IMR-90 (cell line): ENCODE results near the gene CYP4F22. TPM values are rescaled to one million over a fixed set of nuclear protein-coding genes. Genes with fewer than 3 reads are reported as not detected.

Source experiments
- ATAC-seq: fragments of 200-7000 bp; cut with Tn5 transposase; 2 replicates; pipeline ENCODE4 v1.9.1; 2020; ENCODE audit warnings: low read depth, mild to moderate bottlenecking, moderate library complexity
- BruUV-seq: library from RNA; stranded (reverse); fragments of 400-500 nt; replicated peaks from 2 replicates; lab custom pipeline; 2021; lab: Mats Ljungman, UMichigan
- CTCF ChIA-PET: fragments of 300-600 bp; formaldehyde crosslinking; extraction: SDS; loops from one replicate; lab custom pipeline; 2021; ENCODE audit warnings: antibody characterized with exemption; lab: Yijun Ruan, JAX
- POLR2A ChIA-PET: fragments of 300-600 bp; sonication (Branson Sonifier 250); formaldehyde crosslinking; loops from one replicate; lab custom pipeline; 2022; ENCODE audit warnings: antibody characterized with exemption; ENCODE audit not compliant: unreplicated experiment; lab: Charles Lee
- DNase-seq: peaks from one replicate; pipeline ENCODE4 v3.0.0; 2013
- H2AFZ ChIP-seq: replicated peaks from 2 replicates; pipeline ENCODE3; 2013; ENCODE audit warnings: low read length, mild to moderate bottlenecking; ENCODE audit not compliant: poor library complexity
- H2AK5ac ChIP-seq: 2 replicates; pipeline ENCODE4 v1.6.1; 2013; ENCODE audit warnings: low read depth, low read length, inconsistent platforms
- H2AK9ac ChIP-seq: replicated peaks from 2 replicates; pipeline ENCODE3; 2013; ENCODE audit warnings: mild to moderate bottlenecking, low read depth, low read length, moderate library complexity; ENCODE audit not compliant: poor library complexity
- H2BK120ac ChIP-seq: 2 replicates; pipeline ENCODE4 v1.6.1; 2013; ENCODE audit warnings: low read depth, low read length, inconsistent platforms
- H2BK15ac ChIP-seq: 3 replicates; pipeline ENCODE4 v1.6.1; 2013; ENCODE audit warnings: low read depth, low read length, inconsistent platforms
- H2BK20ac ChIP-seq: 2 replicates; pipeline ENCODE4 v1.6.1; 2013; ENCODE audit warnings: low read depth, mild to moderate bottlenecking, inconsistent platforms, low read length, moderate library complexity
- H2BK5ac ChIP-seq: 2 replicates; pipeline ENCODE4 v1.6.1; 2013; ENCODE audit warnings: mild to moderate bottlenecking, low read depth, low read length, inconsistent platforms; ENCODE audit not compliant: poor library complexity, severe bottlenecking
- H3K14ac ChIP-seq: replicated peaks from 2 replicates; pipeline ENCODE4 v1.6.1; 2013; ENCODE audit warnings: low read depth, low read length, inconsistent platforms
- H3K18ac ChIP-seq: 2 replicates; pipeline ENCODE4 v1.6.1; 2013; ENCODE audit warnings: low read depth, low read length, control low read depth
- H3K23ac ChIP-seq: 2 replicates; pipeline ENCODE4 v1.6.1; 2013; ENCODE audit warnings: low read depth, low read length, inconsistent platforms
- H3K27ac ChIP-seq: 2 replicates; pipeline ENCODE4 v1.5.1; 2013; ENCODE audit warnings: mild to moderate bottlenecking, control low read depth, low read length; ENCODE audit not compliant: insufficient read depth
- H3K27me3 ChIP-seq: 2 replicates; pipeline ENCODE4 v1.6.1; 2013; ENCODE audit warnings: low read length; ENCODE audit not compliant: control insufficient read depth, insufficient read depth
- H3K36me3 ChIP-seq: 2 replicates; pipeline ENCODE4 v1.6.1; 2013; ENCODE audit warnings: low read length, mixed read lengths; ENCODE audit not compliant: control insufficient read depth, insufficient read depth
- H3K4ac ChIP-seq: 2 replicates; pipeline ENCODE4 v1.6.1; 2013; ENCODE audit warnings: low read depth, low read length, inconsistent platforms
- H3K4me1 ChIP-seq: 2 replicates; pipeline ENCODE4 v1.6.1; 2013; ENCODE audit warnings: low read length, mixed read lengths; ENCODE audit not compliant: control insufficient read depth, insufficient read depth
- H3K4me2 ChIP-seq: 2 replicates; pipeline ENCODE4 v1.6.1; 2013; ENCODE audit warnings: low read depth, mild to moderate bottlenecking, control low read depth, low read length, moderate library complexity
- H3K4me3 ChIP-seq: 2 replicates; pipeline ENCODE4 v1.5.1; 2013; ENCODE audit warnings: low read depth, mild to moderate bottlenecking, control low read depth, low read length, moderate library complexity; ENCODE audit not compliant: insufficient read depth
- H3K56ac ChIP-seq: 2 replicates; pipeline ENCODE4 v1.6.1; 2013; ENCODE audit warnings: low read length, inconsistent platforms; ENCODE audit not compliant: insufficient read depth; ENCODE audit errors: extremely low read depth
- H3K79me1 ChIP-seq, 2 experiments: 2 replicates each; pipeline ENCODE4 v1.6.1; 2013; ENCODE audit warnings: low read length in 2 of 2, inconsistent platforms in 1 of 2, low read depth in 1 of 2
- H3K9ac ChIP-seq: 2 replicates; pipeline ENCODE4 v1.6.1; 2013; ENCODE audit warnings: low read depth, low read length, control low read depth
- H3K9me1 ChIP-seq: 2 replicates; pipeline ENCODE4 v1.6.1; 2013; ENCODE audit warnings: low read length, inconsistent platforms; ENCODE audit not compliant: insufficient read depth
- H3K9me3 ChIP-seq: 2 replicates; pipeline ENCODE4 v1.6.1; 2013; ENCODE audit warnings: low read length; ENCODE audit not compliant: control insufficient read depth, insufficient read depth
- H4K20me1 ChIP-seq: 2 replicates; pipeline ENCODE4 v1.6.1; 2013; ENCODE audit warnings: low read length, inconsistent platforms; ENCODE audit not compliant: insufficient read depth
- H4K5ac ChIP-seq: 2 replicates; pipeline ENCODE4 v1.6.1; 2013; ENCODE audit warnings: mild to moderate bottlenecking, low read depth, low read length, control low read depth
- H4K8ac ChIP-seq, 2 experiments: 2 replicates each; pipeline ENCODE4 v1.6.1; 2013; ENCODE audit warnings: low read depth in 2 of 2, low read length in 2 of 2, control low read depth in 1 of 2, inconsistent platforms in 1 of 2
- H4K91ac ChIP-seq: 2 replicates; pipeline ENCODE4 v1.6.1; 2013; ENCODE audit warnings: low read depth, low read length, inconsistent platforms; ENCODE audit not compliant: insufficient read depth
- CEBPB ChIP-seq: IDR thresholded peaks from 2 replicates; pipeline ENCODE4 v1.6.1; 2012; ENCODE audit warnings: low read depth, low read length, improper control_type of control experiment
- CTCF ChIP-seq: conservative IDR thresholded peaks from 2 replicates; pipeline ENCODE4 v1.5.1; 2012; ENCODE audit warnings: mild to moderate bottlenecking, low read depth, low read length, improper control_type of control experiment
- ELK1 ChIP-seq: fragments of 150-350 bp; IDR thresholded peaks from 2 replicates; pipeline ENCODE4 v1.6.1; 2016; ENCODE audit warnings: low read depth, mild to moderate bottlenecking, low read length, moderate library complexity, borderline replicate concordance
- MAFK ChIP-seq: IDR thresholded peaks from 2 replicates; pipeline ENCODE4 v1.6.1; 2012; ENCODE audit warnings: low read depth, low read length, improper control_type of control experiment
- NFE2L2 ChIP-seq: fragments of 150-350 bp; IDR thresholded peaks from 2 replicates; pipeline ENCODE4 v1.6.1; 2016; ENCODE audit warnings: low read depth, mild to moderate bottlenecking, low read length
- RAD21 ChIP-seq: IDR thresholded peaks from 2 replicates; pipeline ENCODE4 v1.6.1; 2012; ENCODE audit warnings: low read length, improper control_type of control experiment
- USF2 ChIP-seq: fragments of 150-350 bp; IDR thresholded peaks from 2 replicates; pipeline ENCODE4 v1.6.1; 2017; ENCODE audit warnings: mild to moderate bottlenecking, antibody characterized with exemption, low read length, low read depth
- whole genome bisulfite sequencing, 2 experiments: methylation state at CpG; one replicate each; pipeline versions ENCODE4 v1.1.5 to v1.1.7; 2013; ENCODE audit warnings: missing lambda C conversion rate in 2 of 2; ENCODE audit not compliant: insufficient read length in 1 of 2; ENCODE audit errors: extremely low coverage in 2 of 2; 5-methylcytosine and 5-hydroxymethylcytosine counted together
- dilution Hi-C: fragments of 300-500 bp; cut with HindIII; formaldehyde crosslinking; loops from one replicate; pipeline ENCODE4 v1.14.3; 2018; ENCODE audit warnings: low sequenced_read_pairs; ENCODE audit not compliant: unreplicated experiment
- in situ Hi-C: fragments of 300-500 bp; cut with MboI; formaldehyde crosslinking; loops from 3 replicates; pipeline ENCODE4 v1.14.3; 2019; ENCODE audit warnings: low sequenced_read_pairs, inconsistent platforms, mixed read lengths
- intact Hi-C: fragments of 100-400 bp; cut with micrococcal nuclease; formaldehyde crosslinking; loops from 2 replicates; pipeline ENCODE4 v1.10.0; 2022
- polyA plus RNA-seq, 3 experiments: library from polyadenylated mRNA; depleted of rRNA; stranded (reverse); fragments of >200 nt; gene quantifications; 2 replicates each; pipeline ENCODE4 v1.2.3, GENCODE V29; 2012; ENCODE audit warnings: low replicate concordance in 1 of 3
- total RNA-seq: library from RNA; depleted of rRNA; stranded (reverse); fragments of >200 nt; gene quantifications from 2 replicates; pipeline ENCODE4 v1.2.3, GENCODE V29; 2012

The CYP4F22 gene
- total and polyA plus RNA-seq, 2 of the 4 experiments (the other 2 are of a cell fraction): not detected

- Histone ChIP-seq H2BK15ac (no peak overlapping the region), H3K9ac (no peak overlapping the region), H3K4ac (no peak overlapping the region), H3K79me1 (no peaks in the 10 kb centered on the region), H4K8ac (no peak overlapping the region), H4K5ac (no peak overlapping the region), H3K4me1 (no peaks in the 10 kb centered on the region), H3K9me3 (no peaks in the 10 kb centered on the region), H3K9me1 (no peaks in the 10 kb centered on the region), H3K4me2 (no peak overlapping the region), H3K27me3 (no peaks in the 10 kb centered on the region; the same call in 1 of the 2 replicates), H3K36me3 (no peaks in the 10 kb centered on the region), H2AK9ac (no peak overlapping the region), H3K23ac (no peak overlapping the region), H2BK5ac (no peak overlapping the region), H4K20me1 (no peaks in the 10 kb centered on the region), H4K91ac (no peak overlapping the region), H2AK5ac (no peak overlapping the region), H2BK120ac (no peak overlapping the region), H2AFZ (no peak overlapping the region), H3K4me3 (no peak overlapping the region), H3K14ac (no peak overlapping the region), H3K27ac (no peak overlapping the region), H2BK20ac (no peak overlapping the region), H3K18ac (no peak overlapping the region), H3K56ac (no peak overlapping the region)
- ATAC-seq (no peak), DNase-seq (no peak)
- no CpG with 5 or more reads among the region's 12 CpGs for WGBS, 2 experiments
- dilution Hi-C loops (no loop called here), intact Hi-C loops (no loop called here), in situ Hi-C loops (no loop called here)
- POLR2A ChIA-PET: no interaction called here
- no peak for TF ChIP-seq CEBPB
- no peak for TF ChIP-seq MAFK
- no peak for TF ChIP-seq NFE2L2
- TF ChIP-seq RAD21: no peak
- TF ChIP-seq CTCF: no peak
- TF ChIP-seq ELK1: no peak
- TF ChIP-seq USF2: no peak
- BruUV-seq: no TSS peak
- CTCF ChIA-PET: no interaction called here
Observed at GRCh38 chr19:15583346-15583745, 75.0 kb downstream of the CYP4F22 start.
